K562 (cell line): ENCODE results near the gene KLHL30. TPM values are rescaled to one million over a fixed set of nuclear protein-coding genes. Genes with fewer than 3 reads are reported as not detected.
A peak's percentile ranks its signal among the peaks of the same experiment; 100 is the strongest.

ENCODE experiments used
- ATAC-seq: fragments of 200-7000 bp; cut with Tn5 transposase; 3 replicates; pipeline ENCODE4 v1.9.1; 2020; ENCODE audit warnings: moderate library complexity
- BruUV-seq: library from RNA; stranded (reverse); fragments of 400-500 nt; replicated peaks from 2 replicates; lab custom pipeline; 2021; lab: Mats Ljungman, UMichigan
- CTCF ChIA-PET: fragments of 300-600 bp; formaldehyde crosslinking; extraction: SDS; loops from one replicate; lab custom pipeline; 2021; ENCODE audit warnings: low intra/inter-chr PET ratio; lab: Yijun Ruan, JAX
- POLR2A ChIA-PET: fragments of 300-600, 350-650 bp; sonication (Branson Sonifier 250); formaldehyde crosslinking; extraction: SDS; loops from one replicate; lab custom pipeline; 2021; ENCODE audit warnings: antibody characterized with exemption, inconsistent platforms; lab: Yijun Ruan, JAX
- DNase-seq, 4 experiments: peaks; one replicate each; pipeline versions ENCODE4 v3.0.0 to v3.0.0-alpha.2; 2011 to 2018; ENCODE audit warnings: low spot score in 3 of 4, mixed read lengths in 3 of 4; ENCODE audit errors: extremely low read depth in 1 of 4
- FAIRE-seq: peaks from 2 replicates; lab custom pipeline; 2011; peaks lifted over from hg19 to GRCh38; lab: Jason Lieb, UNC
- H2AFZ ChIP-seq: 2 replicates; pipeline ENCODE4 v1.6.0; 2011; ENCODE audit warnings: low read depth, low read length, control low read depth, inconsistent platforms
- H3K27ac ChIP-seq: fragments of 200-600 bp; 3 replicates; pipeline ENCODE4 v1.8.0; 2011; ENCODE audit warnings: low read depth, mild to moderate bottlenecking, control low read depth, inconsistent platforms, low read length, moderate library complexity, mixed read lengths; ENCODE audit errors: extremely low read depth
- H3K27me3 ChIP-seq, 2 experiments: fragments of 300-600 bp in 1 of 2; 2 replicates in 1 of 2; 3 replicates in 1 of 2; pipeline versions ENCODE4 v1.6.0 to v1.8.0; 2011; ENCODE audit warnings: inconsistent platforms in 2 of 2, low read length in 2 of 2, mild to moderate bottlenecking in 1 of 2, mixed read lengths in 1 of 2, moderate library complexity in 1 of 2; ENCODE audit not compliant: control insufficient read depth in 2 of 2, insufficient read depth in 2 of 2
- H3K36me3 ChIP-seq: fragments of 300-600 bp; 3 replicates; pipeline ENCODE4 v1.8.0; 2011; ENCODE audit warnings: mild to moderate bottlenecking, low read length, inconsistent platforms; ENCODE audit not compliant: control insufficient read depth, insufficient read depth
- H3K4me1 ChIP-seq, 2 experiments: fragments of 200-600 bp in 1 of 2; replicated peaks in 1 of 2; 2 replicates in 1 of 2; 3 replicates in 1 of 2; pipeline versions ENCODE4 v1.5.1 to v1.8.0; 2011; ENCODE audit warnings: inconsistent platforms in 2 of 2, low read length in 2 of 2, mild to moderate bottlenecking in 1 of 2, mixed read lengths in 1 of 2, moderate library complexity in 1 of 2; ENCODE audit not compliant: control insufficient read depth in 2 of 2, insufficient read depth in 2 of 2
- H3K4me2 ChIP-seq: 2 replicates; pipeline ENCODE4 v1.6.1; 2011; ENCODE audit warnings: low read length, control low read depth, inconsistent platforms, mixed read lengths; ENCODE audit not compliant: insufficient read depth
- H3K4me3 ChIP-seq: fragments of 200-600 bp; sonication (generic), shearing (Covaris generic); 2 replicates; pipeline ENCODE4 v1.5.1; 2016; ENCODE audit warnings: control low read depth, inconsistent platforms
- H3K79me2 ChIP-seq: fragments of 200-600 bp; 3 replicates; pipeline ENCODE4 v1.8.0; 2011; ENCODE audit warnings: low read length, inconsistent platforms; ENCODE audit not compliant: control insufficient read depth, insufficient read depth
- H3K9ac ChIP-seq, 2 experiments: 2 replicates each; pipeline versions ENCODE4 v1.6.0 to v1.6.1; 2011; ENCODE audit warnings: low read depth in 2 of 2, low read length in 2 of 2, control low read depth in 1 of 2, inconsistent platforms in 1 of 2, mild to moderate bottlenecking in 1 of 2, mixed read lengths in 1 of 2; ENCODE audit not compliant: insufficient read depth in 1 of 2
- H3K9me1 ChIP-seq: one replicate; pipeline ENCODE4 v1.6.0; 2011; ENCODE audit warnings: inconsistent platforms, mild to moderate bottlenecking, low read length, moderate library complexity; ENCODE audit not compliant: control insufficient read depth, insufficient read depth
- H3K9me3 ChIP-seq: replicated peaks from 2 replicates; pipeline ENCODE4 v1.5.1; 2011; ENCODE audit warnings: low read depth, low read length, inconsistent platforms; ENCODE audit not compliant: control insufficient read depth, insufficient read depth
- H4K20me1 ChIP-seq: replicated peaks from 2 replicates; pipeline ENCODE4 v1.6.1; 2011; ENCODE audit warnings: low read length, inconsistent platforms, mixed read lengths; ENCODE audit not compliant: control insufficient read depth, insufficient read depth
- CREB1 ChIP-seq, 2 experiments: sonication (generic) in 1 of 2; formaldehyde crosslinking in 1 of 2; IDR thresholded peaks; 2 replicates each; pipeline versions ENCODE4 v1.6.1 to v1.8.0; 2012 to 2022; ENCODE audit warnings: inconsistent platforms in 1 of 2, mild to moderate bottlenecking in 1 of 2, missing genetic modification reagents in 1 of 2, moderate library complexity in 1 of 2
- FOXP1 ChIP-seq: sonication (generic); formaldehyde crosslinking; IDR thresholded peaks from 2 replicates; pipeline ENCODE4 v1.8.0; 2022; ENCODE audit warnings: mild to moderate bottlenecking, missing genetic modification reagents
- ZFX ChIP-seq: sonication (generic); formaldehyde crosslinking; IDR thresholded peaks from 2 replicates; pipeline ENCODE4 v1.8.0; 2022; ENCODE audit warnings: mild to moderate bottlenecking, missing genetic modification reagents, moderate library complexity
- WGBS: fragments of 100-300 bp; shearing (Covaris generic); methylation state at CpG from one replicate; pipeline ENCODE4 v1.1.6; 2016; ENCODE audit warnings: low coverage, mixed read lengths; ENCODE audit not compliant: insufficient coverage; ENCODE audit errors: missing lambda C conversion rate; 5-methylcytosine and 5-hydroxymethylcytosine counted together
- in situ Hi-C: fragments of 300-500 bp; cut with MboI; formaldehyde crosslinking; loops from 4 replicates; pipeline ENCODE4 v1.15.0; 2018; ENCODE audit warnings: inconsistent platforms, mixed read lengths
- intact Hi-C: fragments of 100-400 bp; cut with micrococcal nuclease; formaldehyde crosslinking; loops from 2 replicates; pipeline ENCODE4 v1.14.2; 2022
- polyA plus RNA-seq, 8 experiments: library from polyadenylated mRNA; depleted of rRNA in 4 of 8; stranded (reverse) in 5 of 8; unstranded in 3 of 8; fragments of >200 nt; fragmentation: Nextera tagmentation in 2 of 8; fragmentation: Illumina TruSeq in 1 of 8; extraction: Ambion mirVana in 2 of 8; extraction: Trizol in 1 of 8; gene quantifications; 2 replicates each; pipeline versions ENCODE4 v1.2.1 to v1.2.3, GENCODE V29; 2011 to 2014; ENCODE audit warnings: inconsistent platforms in 1 of 8, missing spikeins in 1 of 8
- total RNA-seq, 7 experiments: library from RNA; depleted of rRNA in 6 of 7; stranded (reverse); fragments of >200 nt in 6 of 7; fragmentation: Illumina TruSeq in 2 of 7; extraction: Trizol in 2 of 7; gene quantifications; 2 replicates each; pipeline versions ENCODE4 v1.2.1 to v1.2.3, GENCODE V29; 2011 to 2021; ENCODE audit warnings: low replicate concordance in 1 of 7
- TF ChIP-seq, protein P1 (sequence below): sonication (generic); formaldehyde crosslinking; IDR thresholded peaks from 2 replicates; pipeline ENCODE4 v1.8.0; 2022; ENCODE audit warnings: missing genetic modification reagents, mild to moderate bottlenecking, moderate library complexity, borderline replicate concordance
- TF ChIP-seq, protein P2 (sequence below): sonication (generic); formaldehyde crosslinking; IDR thresholded peaks from 2 replicates; pipeline ENCODE4 v1.9.0; 2022; ENCODE audit warnings: mild to moderate bottlenecking, missing genetic modification reagents
- TF ChIP-seq, protein P3 (sequence below): sonication (generic); formaldehyde crosslinking; IDR thresholded peaks from 2 replicates; pipeline ENCODE4 v1.8.1; 2023; ENCODE audit warnings: missing genetic modification reagents, mild to moderate bottlenecking, borderline replicate concordance
- TF ChIP-seq, protein P4 (sequence below), 2 experiments: IDR thresholded peaks; 2 replicates each; pipeline ENCODE4 v1.6.1; 2011; ENCODE audit warnings: borderline replicate concordance in 1 of 2, control low read depth in 1 of 2, low read depth in 1 of 2, low read length in 1 of 2, mild to moderate bottlenecking in 1 of 2, mixed read lengths in 1 of 2, moderate library complexity in 1 of 2; ENCODE audit not compliant: insufficient read depth in 1 of 2, insufficient read length in 1 of 2, poor library complexity in 1 of 2, severe bottlenecking in 1 of 2; ENCODE audit errors: extremely low read depth in 1 of 2

KLHL30 gene
- total and polyA plus RNA-seq, 9 of the 15 experiments (the other 6 are each of a cell fraction or from before 2014, with no cell fraction given), result 0.04 TPM; not detected in 8

DNA sequence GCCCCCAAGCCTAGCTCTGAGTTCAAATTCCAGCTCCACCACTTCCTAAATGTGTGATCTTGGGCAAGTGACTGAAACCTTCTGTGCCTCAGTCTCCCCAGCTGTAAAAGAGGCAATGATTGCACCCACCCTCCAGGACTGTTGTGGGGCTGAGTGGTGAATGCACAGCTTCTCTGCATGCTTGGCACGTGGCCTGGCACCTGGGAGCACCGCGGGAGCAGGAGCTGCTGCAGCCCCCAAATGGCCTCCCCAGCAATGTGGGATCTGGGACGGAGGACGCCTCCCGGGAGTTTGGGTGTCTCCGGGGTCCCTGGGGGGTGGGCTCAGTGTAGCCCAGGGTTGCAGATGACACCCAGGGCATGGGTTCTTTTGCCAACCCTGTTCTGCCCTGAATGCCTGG lies 1.6 kb downstream of the KLHL30 start:
- Histone ChIP-seq H2AFZ (peak overlapping the region; percentile 68; the same call in 1 of the 2 replicates), H3K4me3 (no peak overlapping the region), H3K27ac (no peak overlapping the region), H4K20me1 (peaks cover 2% of the 10 kb centered on the region; the same call in 1 of the 2 replicates), H3K79me2 (no peaks in the 10 kb centered on the region), H3K4me2 (0 out of 2 replicates have a peak overlapping the region, but pooled peaks have one; percentile 21), H3K36me3 (no peaks in the 10 kb centered on the region), H3K9me3 (no peaks in the 10 kb centered on the region), H3K9me1 (no peaks in the 10 kb centered on the region), H3K27me3 (peaks cover 0 to 5% of the 10 kb centered on the region in 2 experiments; a peak in 2 of 5 replicates), H3K4me1 (peaks cover 6 to 55% of the 10 kb centered on the region in 2 experiments; a peak in 4 of 5 replicates), H3K9ac (peak overlapping the region in 1 of 2 experiments; percentile 32; a peak in 1 of 4 replicates)
- no TSS peak for BruUV-seq
- no peak for ATAC-seq
- WGBS, result 43% methylated on average over 5 of the region's 7 CpGs
- DNase-seq, result no peak
- FAIRE-seq, result no peak
- intact Hi-C loops (no loop called here), in situ Hi-C loops (no loop called here)
- CTCF ChIA-PET, result interaction anchor here (1.0 to 1.1 kb wide), 2 partner anchors 281 to 284 kb away, joined by 3 read pairs; no protein-coding TSS in a partner anchor
- POLR2A ChIA-PET, result no interaction called here
- no peak for TF ChIP-seq CREB1 (IDR thresholded peaks at IDR 0.05)
- 0 out of 2 replicates have a peak, but pooled peaks have one; percentile 31 for TF ChIP-seq CREB1 (CRISPR knock-in tag; IDR thresholded peaks at IDR 0.05)
- peak; percentile 30; the same call in 1 of the 2 replicates for TF ChIP-seq ZFX (CRISPR knock-in tag)
- TF ChIP-seq, protein P1, sequence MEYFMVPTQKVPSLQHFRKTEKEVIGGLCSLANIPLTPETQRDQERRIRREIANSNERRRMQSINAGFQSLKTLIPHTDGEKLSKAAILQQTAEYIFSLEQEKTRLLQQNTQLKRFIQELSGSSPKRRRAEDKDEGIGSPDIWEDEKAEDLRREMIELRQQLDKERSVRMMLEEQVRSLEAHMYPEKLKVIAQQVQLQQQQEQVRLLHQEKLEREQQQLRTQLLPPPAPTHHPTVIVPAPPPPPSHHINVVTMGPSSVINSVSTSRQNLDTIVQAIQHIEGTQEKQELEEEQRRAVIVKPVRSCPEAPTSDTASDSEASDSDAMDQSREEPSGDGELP (CRISPR knock-in tag), result 0 out of 2 replicates have a peak, but pooled peaks have one; percentile 2
- no peak for TF ChIP-seq FOXP1
- TF ChIP-seq, protein P2, sequence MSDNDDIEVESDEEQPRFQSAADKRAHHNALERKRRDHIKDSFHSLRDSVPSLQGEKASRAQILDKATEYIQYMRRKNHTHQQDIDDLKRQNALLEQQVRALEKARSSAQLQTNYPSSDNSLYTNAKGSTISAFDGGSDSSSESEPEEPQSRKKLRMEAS (CRISPR knock-in tag), result peak; percentile 6; the same call in 1 of the 2 replicates
- TF ChIP-seq, protein P3, sequence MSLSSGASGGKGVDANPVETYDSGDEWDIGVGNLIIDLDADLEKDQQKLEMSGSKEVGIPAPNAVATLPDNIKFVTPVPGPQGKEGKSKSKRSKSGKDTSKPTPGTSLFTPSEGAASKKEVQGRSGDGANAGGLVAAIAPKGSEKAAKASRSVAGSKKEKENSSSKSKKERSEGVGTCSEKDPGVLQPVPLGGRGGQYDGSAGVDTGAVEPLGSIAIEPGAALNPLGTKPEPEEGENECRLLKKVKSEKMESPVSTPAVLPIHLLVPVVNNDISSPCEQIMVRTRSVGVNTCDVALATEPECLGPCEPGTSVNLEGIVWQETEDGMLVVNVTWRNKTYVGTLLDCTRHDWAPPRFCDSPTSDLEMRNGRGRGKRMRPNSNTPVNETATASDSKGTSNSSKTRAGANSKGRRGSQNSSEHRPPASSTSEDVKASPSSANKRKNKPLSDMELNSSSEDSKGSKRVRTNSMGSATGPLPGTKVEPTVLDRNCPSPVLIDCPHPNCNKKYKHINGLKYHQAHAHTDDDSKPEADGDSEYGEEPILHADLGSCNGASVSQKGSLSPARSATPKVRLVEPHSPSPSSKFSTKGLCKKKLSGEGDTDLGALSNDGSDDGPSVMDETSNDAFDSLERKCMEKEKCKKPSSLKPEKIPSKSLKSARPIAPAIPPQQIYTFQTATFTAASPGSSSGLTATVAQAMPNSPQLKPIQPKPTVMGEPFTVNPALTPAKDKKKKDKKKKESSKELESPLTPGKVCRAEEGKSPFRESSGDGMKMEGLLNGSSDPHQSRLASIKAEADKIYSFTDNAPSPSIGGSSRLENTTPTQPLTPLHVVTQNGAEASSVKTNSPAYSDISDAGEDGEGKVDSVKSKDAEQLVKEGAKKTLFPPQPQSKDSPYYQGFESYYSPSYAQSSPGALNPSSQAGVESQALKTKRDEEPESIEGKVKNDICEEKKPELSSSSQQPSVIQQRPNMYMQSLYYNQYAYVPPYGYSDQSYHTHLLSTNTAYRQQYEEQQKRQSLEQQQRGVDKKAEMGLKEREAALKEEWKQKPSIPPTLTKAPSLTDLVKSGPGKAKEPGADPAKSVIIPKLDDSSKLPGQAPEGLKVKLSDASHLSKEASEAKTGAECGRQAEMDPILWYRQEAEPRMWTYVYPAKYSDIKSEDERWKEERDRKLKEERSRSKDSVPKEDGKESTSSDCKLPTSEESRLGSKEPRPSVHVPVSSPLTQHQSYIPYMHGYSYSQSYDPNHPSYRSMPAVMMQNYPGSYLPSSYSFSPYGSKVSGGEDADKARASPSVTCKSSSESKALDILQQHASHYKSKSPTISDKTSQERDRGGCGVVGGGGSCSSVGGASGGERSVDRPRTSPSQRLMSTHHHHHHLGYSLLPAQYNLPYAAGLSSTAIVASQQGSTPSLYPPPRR (CRISPR knock-in tag), result no peak
- TF ChIP-seq, protein P4, sequence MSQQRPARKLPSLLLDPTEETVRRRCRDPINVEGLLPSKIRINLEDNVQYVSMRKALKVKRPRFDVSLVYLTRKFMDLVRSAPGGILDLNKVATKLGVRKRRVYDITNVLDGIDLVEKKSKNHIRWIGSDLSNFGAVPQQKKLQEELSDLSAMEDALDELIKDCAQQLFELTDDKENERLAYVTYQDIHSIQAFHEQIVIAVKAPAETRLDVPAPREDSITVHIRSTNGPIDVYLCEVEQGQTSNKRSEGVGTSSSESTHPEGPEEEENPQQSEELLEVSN (IDR thresholded peaks at IDR 0.05; ENCODE audit: borderline replicate concordance in 1 of 2, extremely low read depth in 1 of 2, insufficient read depth in 1 of 2, insufficient read length in 1 of 2, low read depth in 1 of 2, low read length in 1 of 2, poor library complexity in 1 of 2, severe bottlenecking in 1 of 2), result peak in 1 of 2 experiments; percentile 18
